Activated gamma-delta T cell treated with anti-CD3 and anti-CD28 coated beads, Interleukin-2, amount 50 U/mL, for 16 hours (primary cell): Measurements from ENCODE around the gene KIF6.

Experiments used
- DNase-seq: peaks from one replicate; pipeline ENCODE4 v3.0.0-alpha.2; 2020; ENCODE audit warnings: low read depth

Gene KIF6

DNA sequence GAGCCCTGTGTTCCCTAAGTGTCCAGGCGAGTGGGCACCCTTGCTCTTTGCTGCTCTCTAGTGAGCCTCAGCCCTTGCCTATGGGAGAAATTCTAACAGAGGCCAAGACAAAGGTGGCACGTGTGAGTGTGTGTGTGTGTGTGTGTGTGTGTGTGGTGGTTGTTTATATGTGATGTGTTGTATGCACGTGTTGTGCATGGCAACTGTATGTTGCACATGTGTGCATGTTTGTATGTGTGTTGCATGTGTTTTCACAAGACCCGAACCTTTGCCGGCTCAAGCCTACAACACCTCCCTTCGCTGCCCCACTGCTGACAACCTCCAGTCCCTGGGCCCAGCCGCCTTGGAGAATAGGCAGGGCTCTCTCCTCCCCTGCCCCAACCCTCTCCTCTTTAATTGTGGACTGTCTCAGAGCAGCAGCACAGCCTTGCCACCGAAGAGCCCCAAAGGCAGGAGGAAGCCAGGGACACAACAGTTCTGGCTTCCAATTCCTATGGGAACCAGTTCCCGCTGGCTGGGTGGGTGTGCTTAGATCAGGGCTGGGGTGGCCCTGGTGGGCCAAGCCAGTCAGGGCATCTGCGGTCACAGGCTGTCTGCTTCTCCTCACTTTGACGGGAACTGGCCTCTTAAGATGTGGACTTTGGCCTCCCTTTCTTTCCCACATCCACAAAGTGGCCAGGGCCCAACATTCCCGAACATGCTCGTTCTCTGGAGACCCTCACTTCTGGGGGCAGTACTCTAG lies 405.4 kb downstream of the KIF6 start:
- no peak for DNase-seq

DNA sequence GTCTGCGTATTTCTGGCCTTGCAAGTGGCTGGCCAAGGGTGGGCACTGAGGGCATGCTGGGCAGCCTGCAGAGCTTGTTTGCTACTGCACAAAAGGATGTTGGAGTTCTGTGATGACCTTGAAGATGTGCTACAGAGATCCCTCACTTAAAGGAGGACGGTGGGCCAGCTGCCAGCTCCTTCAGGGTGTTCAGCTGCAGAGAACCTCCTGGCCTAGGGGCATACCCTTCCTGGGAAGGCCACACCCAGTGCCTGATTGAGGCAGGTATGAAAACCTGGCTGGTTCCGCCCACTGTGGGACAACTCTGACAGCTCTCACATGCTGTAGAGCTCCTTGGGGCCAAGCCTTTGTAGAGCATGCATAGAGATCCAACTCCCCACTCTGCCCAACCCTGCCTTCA lies 408.0 kb downstream of the KIF6 start:
- no peak for DNase-seq

DNA sequence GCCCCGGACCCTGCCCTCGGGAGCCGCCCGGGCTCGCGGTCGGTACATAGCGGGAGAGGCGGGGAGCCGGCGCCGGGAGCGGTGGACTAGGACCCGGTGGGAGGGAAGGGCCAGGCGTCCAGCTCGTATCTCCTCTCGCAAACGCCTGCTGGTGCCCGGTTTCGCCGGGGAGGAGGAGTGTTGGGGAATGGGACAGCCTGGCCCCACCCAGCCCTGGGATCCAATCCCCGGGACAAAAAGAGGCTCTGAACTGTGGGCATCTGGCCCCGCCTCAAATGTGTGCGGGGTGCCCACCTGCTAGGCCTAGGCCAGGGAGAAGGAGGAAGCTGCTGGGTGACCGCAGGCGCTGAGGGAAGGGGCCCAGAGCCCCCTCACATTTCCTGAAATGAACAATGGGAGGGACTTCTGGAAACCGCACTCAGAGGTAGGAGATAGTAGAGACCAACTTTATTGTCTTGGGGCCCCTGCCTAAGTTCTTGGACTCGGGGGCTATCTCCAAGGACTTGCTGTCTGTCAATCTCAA lies 410.9 kb downstream of the KIF6 start, which contains the start of gene KCNK17:
TSS of gene KCNK17 (minus strand) at position 147 of the 523 bp plus-strand sequence. CDS start at position 48, 99 bp downstream.
- DNase-seq = no peak

DNA sequence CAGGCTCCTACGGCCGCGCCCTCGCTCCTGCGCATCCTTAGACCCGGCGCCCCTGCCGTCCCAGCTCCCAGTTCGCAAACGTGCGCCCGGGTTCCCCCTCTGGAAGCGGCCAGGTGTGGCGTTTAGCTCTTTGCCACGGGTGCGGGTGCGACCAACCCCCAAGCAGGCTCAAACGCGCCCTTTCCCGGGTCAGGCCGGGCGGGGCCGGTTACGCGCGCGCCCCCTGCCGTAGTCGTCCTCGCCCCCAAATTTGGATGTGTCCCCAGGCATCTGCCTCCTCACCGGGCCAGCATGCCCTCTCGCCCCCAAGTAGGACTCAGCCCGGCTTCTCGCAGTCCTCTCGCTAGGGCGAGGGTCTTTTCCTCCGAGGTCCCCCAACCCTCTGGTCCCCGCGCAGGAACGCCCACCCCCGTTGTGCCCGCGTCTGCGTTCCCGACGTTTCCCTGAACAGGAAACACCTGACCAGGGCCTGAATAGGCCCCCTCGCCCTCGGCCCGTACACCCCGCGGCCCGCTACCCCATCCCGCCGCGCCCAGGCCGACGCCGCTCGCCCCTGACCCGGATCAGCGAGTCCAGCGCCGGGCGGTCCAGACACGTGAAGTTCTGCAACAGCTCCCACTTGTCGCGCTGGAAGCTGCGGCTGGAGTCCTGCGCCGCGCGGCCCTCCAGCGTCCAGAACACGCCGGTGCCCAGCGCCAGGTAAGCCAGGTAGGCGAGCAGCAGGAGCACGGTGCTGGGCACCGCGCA lies 411.5 kb downstream of the KIF6 start:
- DNase-seq = no peak

DNA sequence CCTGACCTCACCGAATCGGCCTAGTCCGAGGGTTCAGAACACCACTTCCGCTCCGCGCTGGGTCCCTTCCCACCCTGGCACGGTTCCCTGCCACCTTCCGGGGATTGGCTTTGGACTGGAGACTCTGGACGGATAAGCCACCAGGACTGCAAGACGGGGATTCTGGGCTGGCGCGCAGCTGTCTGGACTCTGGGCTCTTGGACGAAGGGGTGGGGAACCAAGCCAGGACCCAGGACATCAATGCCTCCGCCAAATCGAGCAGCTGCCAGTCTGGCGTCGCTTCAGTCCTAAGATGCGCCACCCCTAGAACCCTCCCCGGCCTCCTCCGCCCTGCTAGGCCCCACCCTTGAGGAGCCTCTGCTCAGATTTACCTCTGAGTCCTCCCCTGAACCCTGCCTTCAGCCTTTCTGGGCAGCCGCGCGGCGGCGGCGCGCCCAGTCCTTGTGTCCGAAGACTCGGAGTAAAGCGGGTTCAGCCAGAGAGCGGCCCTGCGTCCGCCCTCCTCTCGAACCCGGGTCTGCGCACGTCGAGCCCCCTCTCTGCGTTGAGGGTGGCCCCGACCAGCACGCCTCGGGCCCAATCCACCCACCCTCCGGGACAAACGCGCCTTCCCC lies 412.2 kb downstream of the KIF6 start:
- DNase-seq = no peak

DNA sequence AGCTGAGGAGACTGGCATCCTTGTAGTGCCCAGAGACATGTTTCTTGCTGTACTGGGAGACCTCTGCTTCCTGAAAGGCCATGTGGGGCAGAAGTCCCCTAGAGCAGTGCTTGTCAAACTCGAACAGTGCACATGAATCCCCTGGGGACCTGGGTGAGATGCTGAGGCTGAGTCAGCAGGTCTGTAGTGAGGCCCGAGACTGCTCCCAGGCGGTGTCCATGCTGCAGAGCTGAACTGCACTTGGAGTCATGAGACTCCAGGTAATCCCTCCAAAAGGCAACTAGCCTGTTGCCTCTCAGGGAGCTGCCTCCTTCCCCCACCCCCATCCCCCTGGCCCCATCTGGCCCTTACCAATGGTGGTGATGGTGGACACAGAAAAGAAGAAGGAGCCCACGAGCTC lies 414.7 kb downstream of the KIF6 start:
- no peak for DNase-seq

DNA sequence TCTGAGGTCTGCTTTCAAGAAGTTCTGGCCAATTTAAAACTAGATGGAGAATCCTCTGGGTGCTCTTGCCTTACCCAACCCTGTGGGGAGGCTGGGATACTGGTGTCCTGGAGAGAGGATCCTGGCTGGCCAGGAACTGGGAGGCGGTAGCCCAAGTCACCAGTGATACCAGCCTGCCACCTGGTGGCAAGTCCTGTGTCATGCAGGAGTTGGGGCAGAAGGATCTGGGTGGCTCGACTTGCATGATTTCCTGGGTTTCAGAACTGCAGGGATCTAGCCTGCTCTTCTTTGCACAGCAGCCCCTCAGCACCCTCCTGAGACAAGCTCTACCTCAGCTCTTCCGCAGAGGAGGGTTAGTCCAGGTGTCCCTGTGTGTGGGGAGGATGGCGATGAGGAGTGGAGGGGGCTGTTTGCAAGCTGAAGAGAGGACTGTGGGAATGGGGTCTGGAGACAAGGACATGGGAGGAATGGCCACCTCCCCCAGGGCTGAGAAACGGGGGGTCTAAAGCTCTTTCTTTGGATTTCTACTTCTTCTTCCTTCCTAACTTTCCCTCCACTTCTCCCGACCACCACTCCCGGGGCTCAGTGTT lies 415.2 kb downstream of the KIF6 start:
- peak; percentile 24 for DNase-seq

DNA sequence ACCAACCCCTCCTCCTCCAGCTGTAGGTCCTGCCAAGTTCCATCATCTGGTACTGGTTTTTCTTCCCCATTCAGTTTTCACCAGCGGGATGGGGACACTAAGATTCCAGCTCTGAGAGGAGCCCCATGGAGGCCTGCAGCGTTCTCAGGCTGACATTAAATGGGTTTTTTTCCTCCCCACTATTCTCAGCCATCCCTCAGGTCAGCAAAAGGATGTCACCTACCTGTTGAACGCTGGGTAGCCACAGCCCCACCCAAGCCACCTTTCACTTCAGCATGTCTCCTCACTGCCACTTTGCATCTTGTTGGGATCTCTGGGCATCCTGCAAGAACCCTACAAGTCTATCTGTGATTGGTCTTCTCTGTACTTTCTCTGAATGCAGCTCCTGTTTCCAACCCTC lies 417.7 kb downstream of the KIF6 start:
- DNase-seq = no peak

DNA sequence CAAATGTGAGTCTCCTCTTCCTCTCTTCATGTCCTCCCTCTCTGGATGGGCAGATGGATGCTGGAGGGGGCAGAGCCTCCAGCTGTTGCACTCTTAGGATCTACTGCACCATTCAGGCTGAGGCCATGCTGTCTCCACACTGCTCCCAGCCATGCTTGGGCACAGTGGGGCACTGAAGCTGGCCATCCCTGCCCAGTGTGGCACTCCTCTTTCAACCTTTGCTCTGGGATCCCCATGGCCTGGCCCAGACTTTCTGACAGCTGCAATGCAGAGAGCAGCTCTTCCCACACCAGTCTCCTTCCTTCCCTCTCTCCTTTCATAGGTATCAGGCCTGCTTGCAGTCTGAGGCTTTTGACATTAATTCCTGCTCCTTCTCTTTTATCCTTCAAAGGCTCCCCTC lies 420.3 kb downstream of the KIF6 start:
- DNase-seq = no peak

DNA sequence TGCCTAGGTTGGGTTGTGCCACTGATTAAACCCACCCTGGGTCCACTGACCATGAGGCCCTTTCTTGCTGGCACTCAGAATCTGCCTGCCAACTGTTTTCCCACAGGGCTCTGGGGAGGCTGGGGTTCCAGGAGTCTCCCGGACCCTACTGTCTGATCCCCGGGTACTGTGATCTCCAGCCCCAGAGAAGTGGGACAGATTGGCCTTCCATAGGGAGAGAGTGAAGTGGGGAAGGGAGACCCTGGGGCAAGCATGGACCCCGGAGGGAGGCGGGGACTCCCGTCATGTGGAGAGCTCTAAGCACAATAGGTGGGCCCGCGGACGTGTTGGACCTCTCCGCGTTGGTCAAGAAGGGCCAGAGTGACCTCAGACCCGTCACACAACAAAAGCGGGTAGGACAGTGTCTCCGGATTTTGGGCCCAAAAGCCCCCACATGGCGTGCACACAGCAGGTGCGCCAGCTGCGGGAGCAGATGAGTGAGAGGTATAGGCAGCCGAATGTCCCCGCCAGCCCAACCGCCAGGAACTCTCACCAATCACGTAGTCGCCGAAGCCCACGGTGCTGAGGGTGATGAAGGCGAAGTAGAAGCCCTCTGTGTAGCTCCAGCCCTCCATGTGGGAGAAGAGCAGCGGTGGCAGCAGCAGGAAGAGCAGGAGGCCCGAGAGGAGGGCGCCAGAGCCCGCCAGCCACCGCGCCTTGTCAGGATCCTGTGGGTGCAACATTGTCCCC lies 421.6 kb downstream of the KIF6 start:
- DNase-seq = no peak

DNA sequence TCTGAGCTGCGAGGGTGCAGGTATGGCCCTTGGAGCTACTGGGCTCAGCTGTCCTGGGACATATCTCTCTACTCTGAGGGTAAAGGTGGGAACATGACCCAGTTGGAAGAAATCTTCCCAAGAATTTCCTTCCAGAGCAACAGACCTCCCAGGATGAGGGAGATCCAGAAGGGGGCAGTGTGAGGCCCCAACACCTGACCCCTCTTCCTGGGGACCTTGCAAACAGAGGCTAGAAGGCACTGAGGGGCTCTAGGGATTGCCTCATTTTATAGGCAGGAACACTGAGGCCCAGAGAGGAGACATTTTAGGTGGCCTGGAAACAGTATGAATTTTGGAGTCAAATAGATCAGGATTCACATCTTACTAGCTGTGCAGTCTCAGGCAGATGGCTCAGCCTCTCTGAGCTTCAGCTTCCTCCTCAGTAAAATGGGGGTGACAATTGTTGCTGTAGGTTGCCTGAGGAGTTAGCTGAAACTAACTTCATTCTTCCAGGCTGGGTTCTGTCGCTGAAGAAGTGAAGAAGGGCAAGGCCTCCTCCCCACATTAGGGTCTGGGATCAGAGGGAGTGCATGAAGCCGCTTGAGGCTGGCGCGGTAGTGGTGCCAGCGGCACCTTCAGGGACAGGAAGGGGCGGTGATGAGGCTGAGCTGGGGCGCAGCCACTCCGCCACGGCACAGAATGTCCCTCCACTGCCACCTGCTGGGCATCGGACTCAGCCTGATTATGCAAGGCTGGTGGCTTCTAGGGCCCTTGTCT lies 422.4 kb downstream of the KIF6 start:
- peak; percentile 81 for DNase-seq

DNA sequence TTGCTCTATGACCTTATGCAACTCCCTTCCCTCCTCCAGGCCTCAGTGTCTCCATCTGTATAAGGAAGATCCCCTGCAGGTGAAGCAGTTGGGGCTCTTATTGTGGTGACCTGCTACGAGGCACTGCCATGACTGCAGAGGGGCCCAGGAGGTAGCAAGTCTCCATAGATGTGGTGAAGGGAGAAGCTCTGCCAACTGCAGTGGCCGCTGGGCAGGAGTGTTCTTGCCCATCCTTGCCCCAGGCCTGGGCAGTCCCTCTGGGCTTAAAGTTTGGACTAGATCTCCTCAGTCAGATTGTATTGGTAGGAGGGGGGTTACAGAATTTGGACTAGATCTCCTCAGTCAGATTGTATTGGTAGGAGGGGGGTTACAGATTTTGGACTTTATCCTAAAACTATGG lies 423.2 kb downstream of the KIF6 start:
- DNase-seq = no peak

DNA sequence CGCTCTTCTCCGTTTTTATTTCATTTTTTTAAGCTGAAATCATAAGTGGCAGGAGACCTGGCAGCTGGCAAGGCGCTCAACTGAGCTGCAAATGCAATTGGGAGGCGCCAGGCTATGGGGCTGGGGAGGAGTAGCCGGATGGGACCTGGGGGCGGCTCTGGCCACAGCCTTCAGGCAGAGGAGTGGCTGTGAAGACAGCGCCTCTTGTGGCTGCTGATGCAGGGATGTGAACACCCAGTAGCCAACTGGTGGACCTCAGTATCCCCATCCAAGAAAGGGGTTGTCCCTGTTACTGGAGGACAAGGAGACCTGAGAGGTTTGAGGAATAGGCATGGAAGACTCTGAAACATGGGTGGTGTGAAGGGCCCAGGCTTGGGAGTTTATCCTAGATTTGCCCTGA lies 423.6 kb downstream of the KIF6 start:
- no peak for DNase-seq

DNA sequence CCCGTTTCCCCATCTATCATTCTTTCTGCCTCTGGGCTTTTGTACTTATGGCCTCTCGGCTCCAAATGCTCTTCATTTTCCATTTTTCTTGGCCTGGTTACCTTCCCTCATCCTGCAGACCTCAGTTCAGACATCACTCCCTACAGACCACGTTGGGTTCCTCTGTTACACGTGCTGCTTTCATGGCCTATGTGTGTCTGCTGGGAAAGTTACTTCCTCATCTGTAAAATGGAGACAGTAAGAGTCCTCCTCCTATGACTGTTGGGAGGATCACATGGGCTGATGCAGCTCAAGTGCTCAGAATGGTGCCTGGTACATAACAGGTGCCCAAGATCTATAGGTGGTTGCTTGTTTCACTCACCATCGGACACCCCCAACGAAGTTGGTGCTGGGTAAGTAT lies 424.5 kb downstream of the KIF6 start:
- no peak for DNase-seq

DNA sequence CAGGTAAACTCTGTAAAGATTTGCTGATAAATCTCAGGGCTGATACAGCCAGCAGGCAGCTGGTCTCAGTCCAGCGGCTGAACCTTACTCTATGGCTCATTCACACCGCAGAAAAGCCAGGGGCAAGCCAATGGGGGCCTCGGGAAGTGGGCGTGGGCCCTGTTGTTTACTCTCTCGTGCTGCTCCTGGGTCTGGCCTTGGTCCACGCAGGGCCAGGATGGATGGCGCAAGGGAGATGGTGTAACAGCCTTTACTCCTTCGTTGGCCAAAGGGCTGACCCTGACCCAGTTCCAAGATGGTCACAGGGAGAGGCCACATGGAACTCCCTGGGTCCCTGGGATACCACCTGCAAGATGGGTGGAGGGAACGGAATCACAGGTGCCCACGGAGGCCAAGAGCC lies 427.1 kb downstream of the KIF6 start:
- no peak for DNase-seq

DNA sequence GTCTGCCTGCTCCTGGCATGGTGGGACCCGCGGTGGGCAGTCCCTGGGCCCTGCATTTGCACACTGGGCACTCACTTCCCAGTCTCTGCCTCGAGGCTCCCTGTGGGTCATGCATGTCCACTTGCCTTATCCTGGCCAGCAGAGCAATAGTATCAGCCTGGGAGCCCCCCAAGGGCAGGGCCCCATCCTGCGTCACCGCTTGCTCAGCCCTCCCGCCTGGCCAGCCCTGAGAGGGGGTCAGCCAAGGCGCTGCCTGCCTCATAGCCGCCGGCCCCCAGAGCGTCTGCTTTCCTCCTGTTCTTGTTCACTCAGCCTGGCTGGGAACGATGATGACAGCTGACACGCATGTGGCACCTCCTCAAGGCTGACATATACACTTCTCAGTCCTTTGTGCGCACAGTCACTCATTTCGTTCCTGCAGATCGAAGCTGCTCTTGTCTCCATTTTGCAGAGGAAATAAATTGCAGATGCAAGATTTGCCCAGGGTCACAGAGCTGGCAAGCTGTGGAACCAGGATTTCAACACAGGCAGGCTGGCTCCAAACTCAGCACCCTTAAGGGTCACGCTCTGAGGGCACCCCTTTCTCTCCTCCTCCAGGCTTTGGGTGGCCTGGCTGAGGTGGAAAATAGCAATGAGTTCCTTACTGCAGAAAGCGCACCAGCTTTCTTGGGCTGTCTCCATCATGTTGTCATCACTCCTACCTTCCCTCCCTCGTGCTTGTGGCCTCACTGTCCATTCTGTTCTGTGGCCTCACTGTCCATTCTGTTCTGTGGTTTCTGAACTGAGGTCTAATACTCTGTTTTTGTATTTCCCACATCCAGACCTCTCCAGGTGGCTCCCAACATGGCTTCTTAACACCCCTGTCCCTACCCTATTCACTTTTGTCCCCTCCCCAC lies 428.2 kb downstream of the KIF6 start:
- no peak for DNase-seq

DNA sequence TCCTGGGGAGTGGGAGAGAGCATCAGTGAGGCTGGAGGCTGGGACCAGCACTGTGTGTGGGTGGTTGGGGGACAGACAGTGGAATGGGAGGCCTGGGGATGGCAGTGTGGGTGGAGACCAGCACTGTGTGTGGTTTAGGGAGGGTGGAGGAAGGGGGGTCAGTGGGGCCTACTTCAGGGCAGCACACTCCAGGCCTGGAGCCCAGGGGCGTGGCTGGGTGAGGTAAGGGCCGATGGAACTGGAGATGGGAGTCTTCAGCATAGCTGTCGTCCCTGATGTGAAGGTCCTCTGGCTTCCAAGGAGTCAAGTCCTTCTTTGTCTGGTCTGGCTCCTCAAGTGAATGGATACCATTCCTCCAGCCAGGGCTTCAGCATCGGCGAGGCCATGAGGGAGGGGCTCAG lies 429.6 kb downstream of the KIF6 start:
- DNase-seq = no peak

DNA sequence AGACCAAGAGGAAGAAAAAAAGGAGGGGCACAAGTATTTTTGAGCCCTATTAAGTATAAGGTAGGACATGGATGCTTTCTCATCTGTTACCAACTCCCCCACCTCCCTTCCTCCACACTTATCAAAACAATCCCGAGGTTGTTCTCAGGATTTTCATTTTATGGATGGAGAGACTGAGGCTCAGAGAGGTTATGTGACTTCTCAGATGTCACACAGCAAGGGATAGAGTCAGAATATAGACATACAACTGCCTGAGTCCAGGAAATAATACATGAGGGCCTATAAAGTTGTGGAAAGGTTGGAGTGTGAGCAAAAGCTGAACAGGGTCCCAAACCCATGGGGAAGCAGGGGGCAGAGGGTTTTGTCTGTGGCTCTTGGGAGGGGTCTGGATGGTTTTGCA lies 430.3 kb downstream of the KIF6 start:
- no peak for DNase-seq

DNA sequence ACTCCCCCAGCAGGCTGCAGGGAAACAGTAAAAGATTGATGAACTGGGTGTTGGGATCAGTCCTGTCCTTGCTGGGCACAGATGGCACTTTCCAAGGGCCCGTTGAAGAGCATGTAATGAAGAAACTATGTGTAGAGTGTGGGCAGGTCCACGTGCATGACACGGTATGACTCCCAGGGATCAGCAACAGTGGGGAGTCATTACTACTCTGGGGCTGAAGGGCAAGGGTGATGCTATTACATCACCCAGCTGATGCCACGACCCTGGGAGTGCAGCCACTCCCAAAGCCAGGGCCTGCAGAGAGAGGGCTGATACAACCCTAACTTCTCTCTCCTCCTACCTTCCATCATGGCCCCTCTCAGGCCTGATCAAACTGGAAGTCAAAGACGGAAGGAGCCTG lies 431.1 kb downstream of the KIF6 start:
- no peak for DNase-seq

DNA sequence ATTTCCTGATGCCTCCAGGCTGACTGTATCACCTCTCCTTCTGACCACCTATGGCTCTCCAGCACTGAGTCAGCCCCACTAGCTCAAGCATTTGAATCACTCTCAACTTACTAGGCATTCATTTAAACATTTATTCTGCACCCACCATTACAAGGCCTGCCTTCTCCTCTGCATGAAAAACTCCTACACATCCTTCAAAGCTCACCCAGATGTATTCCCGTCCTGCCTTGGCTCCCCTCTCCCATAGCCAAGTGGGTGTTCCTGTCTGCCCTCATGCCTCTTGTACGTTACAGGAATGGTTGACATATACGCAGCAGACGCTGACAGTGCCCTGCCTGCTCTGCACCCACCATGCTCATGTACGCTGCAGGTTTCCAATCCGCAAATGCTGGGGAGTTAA lies 432.6 kb downstream of the KIF6 start:
- no peak for DNase-seq
